Amygdala (tissue), 56 donors: Measurements from ENCODE around the gene IMP3.
"Not testable (repeated sequence)": the region's sequence is repeated elsewhere in the genome, so short reads cannot be mapped to it uniquely, and the experiment has no call there.

Source experiments
- DNase-seq, 56 donors: peaks; one replicate each; lab custom pipeline; 2025; lab: John Stamatoyannopoulos, UW

Gene IMP3

DNA sequence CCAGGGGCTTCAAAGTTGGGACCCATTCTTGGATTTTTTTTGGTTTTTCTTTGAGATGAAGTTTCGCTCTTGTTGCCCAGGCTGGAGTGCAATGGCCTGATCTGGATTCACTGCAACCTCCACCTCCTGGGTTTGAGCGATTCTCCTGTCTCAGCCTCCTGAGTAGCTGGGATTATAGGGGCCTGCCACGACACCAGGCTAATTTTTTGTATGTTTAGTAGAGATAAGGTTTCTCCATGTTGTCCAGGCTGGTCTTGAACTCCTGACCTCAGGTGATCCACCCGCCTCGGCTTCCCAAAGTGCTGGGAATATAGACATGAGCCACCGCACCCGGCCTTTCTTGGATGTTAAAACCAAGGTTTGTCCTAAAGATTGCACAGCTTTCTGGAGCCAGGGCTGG lies 6.1 kb downstream of the IMP3 start:
- not testable (repeated sequence) for DNase-seq

- DNase-seq, result no peak
Observed at GRCh38 chr15:75631935-75632334, 8.1 kb downstream of the IMP3 start.

GRCh38 chr15:75625542-75626347 lies 14.3 kb downstream of the IMP3 start, which contains the start of gene SNUPN:
SNUPN (minus strand) TSS chr15:75625725; CDS start chr15:75621051, 4,674 bp downstream.
- peak in 55 of 56 donors; percentile 64 to 95 (median 85) for DNase-seq

DNA sequence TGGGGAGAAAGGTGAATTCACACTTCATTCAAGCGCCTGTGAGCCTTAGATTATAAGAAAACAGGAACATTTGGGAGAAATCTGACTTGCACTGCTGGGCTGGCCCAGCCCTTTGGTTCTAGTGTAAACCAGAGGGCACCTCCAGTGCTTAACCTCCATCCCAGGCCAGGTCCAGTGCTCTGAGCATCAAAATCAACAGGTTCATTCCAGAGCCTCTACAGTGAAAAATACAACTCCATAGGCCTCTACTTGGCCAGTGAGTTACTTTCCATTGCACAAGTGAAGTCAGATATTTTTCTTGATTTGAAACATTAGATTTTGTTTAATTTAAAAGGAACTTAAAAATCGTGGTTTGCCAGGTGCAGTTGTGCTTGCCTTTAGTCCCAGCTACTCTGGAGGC lies 17.5 kb downstream of the IMP3 start:
- DNase-seq, result no peak

GRCh38 chr15:75620841-75621391 lies 19.1 kb downstream of the IMP3 start:
- DNase-seq, result peak in 17 of 56 donors; percentile 5 to 58 (median 18)

DNA sequence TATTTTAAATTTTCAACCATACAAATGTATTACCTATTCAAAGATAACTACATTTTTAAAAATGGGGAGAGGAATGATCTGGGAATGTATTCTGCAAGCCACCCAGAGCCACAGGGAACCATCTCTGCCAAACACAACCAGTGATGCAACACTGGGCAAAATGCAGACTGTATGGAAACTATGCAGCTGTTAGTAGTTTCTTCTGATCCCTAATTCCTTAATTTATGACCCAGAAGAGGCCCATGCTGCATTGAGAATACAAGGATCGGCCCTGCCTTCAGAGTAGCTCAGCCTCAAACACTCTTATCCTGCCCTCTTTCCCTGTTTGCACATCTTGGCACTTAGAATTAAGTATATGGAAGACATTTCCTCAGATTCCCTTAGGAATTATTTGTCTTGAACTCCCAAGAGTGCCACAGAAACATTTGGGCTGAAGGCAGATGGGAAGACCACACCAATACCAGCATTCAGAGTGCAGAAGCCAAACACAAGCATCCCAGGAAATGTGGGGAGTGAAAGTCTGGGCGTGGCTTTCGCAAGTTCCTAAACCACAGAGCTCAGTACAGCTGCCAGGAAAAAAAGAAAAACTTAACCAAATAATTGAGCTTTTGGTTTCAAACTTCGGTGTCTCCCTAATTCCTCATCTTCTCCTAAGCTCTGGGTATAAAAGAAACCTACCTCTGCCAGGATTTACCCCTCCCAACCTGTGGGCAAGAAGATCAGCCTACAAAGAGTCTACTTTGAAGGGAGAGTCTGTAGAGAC lies 19.8 kb downstream of the IMP3 start:
- DNase-seq, result peak in 1 of 56 donors; percentile 5

- DNase-seq, result no peak
Observed at GRCh38 chr15:75616766-75617165, 23.3 kb downstream of the IMP3 start.

DNA sequence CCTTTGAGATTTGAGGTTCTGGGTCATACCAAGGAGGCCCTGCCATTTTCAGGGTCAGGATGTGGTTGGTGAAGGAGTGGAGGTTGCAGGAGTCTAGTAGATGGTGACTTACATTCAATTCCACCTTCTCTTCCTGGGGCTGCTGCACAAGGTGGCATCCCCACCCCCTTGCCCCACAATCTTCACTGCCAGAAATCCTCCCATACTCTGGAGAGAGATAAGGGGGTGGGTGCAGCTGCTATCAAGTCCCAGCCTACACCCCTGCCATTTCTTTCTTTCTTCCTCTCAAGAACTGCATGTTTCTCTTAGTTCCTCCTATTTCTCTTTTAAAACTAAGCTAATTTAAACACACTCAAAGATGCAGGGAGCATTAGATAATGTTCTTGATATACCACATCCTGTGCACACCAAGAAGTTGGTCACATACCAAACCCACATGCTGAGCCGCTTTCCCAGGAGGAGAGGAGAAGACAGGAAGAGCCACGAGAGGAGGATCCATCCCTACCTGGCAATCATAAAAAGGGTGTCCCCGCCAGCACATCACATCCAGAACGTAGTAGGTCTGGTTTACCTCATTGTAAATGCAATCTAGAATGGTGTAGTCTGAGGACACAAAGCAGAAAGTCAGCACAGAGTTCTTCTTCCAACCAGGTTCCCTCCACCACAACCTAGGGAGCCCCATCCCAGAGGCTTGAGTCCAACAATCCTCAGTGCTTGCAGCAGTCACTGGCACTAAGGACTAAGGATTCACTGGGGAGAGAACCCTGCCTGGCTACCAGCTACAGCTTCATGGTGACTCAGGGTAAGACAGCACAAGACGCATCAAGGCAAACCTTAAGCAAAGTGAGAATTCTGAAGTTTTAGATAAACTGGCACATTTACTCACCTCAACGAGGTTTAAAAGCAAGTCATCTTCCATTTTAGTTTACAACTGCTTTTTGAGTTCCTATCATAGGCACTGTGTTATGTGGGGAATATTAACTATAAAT lies 33.0 kb downstream of the IMP3 start:
- DNase-seq, result no peak

GRCh38 chr15:75606026-75606425 lies 34.0 kb downstream of the IMP3 start:
- no peak for DNase-seq

- DNase-seq, result no peak
Observed at GRCh38 chr15:75599401-75599800, 40.6 kb downstream of the IMP3 start.

GRCh38 chr15:75598361-75598760 lies 41.7 kb downstream of the IMP3 start:
- no peak for DNase-seq

GRCh38 chr15:75597667-75598341 lies 42.2 kb downstream of the IMP3 start:
- no peak for DNase-seq

- peak in 1 of 56 donors; percentile 10 for DNase-seq
Observed at GRCh38 chr15:75596703-75597345, 43.2 kb downstream of the IMP3 start.

DNA sequence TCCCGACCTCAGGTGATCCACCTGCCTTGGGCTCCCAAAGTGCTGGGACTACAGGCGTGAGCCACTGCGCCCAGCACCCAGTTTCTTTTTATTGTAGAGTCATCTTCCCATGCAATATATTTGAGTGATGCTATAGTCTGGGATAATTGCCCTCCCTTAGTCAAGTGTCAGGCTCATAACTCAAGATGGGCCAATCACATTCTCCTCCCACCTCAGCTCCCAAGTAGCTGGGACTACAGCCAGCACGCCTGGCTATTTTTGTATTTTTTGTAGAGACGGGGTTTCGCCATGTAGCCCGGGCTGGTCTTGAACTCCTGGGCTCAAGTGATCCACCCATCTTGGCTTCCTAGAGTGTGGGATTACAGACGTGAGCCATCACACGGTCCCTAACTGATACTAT lies 45.7 kb downstream of the IMP3 start:
- DNase-seq, result no peak

- DNase-seq, result no peak
Observed at GRCh38 chr15:75591655-75592364, 48.2 kb downstream of the IMP3 start.

DNA sequence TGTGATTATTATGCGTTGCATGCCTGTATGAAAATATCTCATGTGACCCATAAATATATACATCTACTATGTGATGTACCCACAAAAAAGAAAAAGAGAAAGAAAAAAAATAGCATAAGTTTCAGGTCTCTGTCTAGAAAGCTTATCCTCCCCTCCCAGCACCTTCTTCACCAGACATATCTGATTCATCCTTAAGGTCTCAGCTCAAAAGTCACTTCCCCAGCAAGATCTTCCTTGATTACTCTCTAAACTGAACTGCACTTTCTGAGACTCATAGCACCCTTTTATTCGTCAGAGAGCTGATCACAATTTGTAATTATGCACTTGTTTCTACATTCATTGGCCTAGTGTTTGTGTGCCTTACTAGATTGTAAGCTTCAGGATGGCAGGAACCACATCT lies 49.8 kb downstream of the IMP3 start:
- no peak for DNase-seq
